Smooth muscle cell (in vitro differentiated cells): ENCODE data around the gene SLK. TPM values are rescaled to one million over a fixed set of nuclear protein-coding genes. Genes with fewer than 3 reads are reported as not detected.
A peak's percentile ranks its signal among the peaks of the same experiment; 100 is the strongest.

Source experiments
- DNase-seq: peaks from one replicate; lab custom pipeline; 2025; ENCODE audit not compliant: unreplicated experiment; lab: John Stamatoyannopoulos, UW
- H2AFZ ChIP-seq: fragments of 200-600 bp; sonication (generic); 2 replicates; pipeline ENCODE4 v1.6.0; 2016; ENCODE audit warnings: antibody characterized with exemption, low read depth, mild to moderate bottlenecking
- H3F3A ChIP-seq: fragments of 200-600 bp; sonication (generic); 2 replicates; pipeline ENCODE4 v1.6.0; 2017; ENCODE audit warnings: antibody characterized with exemption, low read depth
- H3K27ac ChIP-seq: fragments of 200-600 bp; sonication (generic); 2 replicates; pipeline ENCODE4 v1.5.1; 2016; ENCODE audit warnings: low read depth, mild to moderate bottlenecking
- H3K27me3 ChIP-seq: fragments of 200-600 bp; sonication (generic); 2 replicates; pipeline ENCODE4 v1.6.1; 2016; ENCODE audit warnings: low read depth, mild to moderate bottlenecking
- H3K36me3 ChIP-seq: fragments of 200-600 bp; sonication (generic); 2 replicates; pipeline ENCODE4 v1.5.1; 2016; ENCODE audit warnings: low read depth
- H3K4me1 ChIP-seq: fragments of 200-600 bp; sonication (generic); 2 replicates; pipeline ENCODE4 v1.5.1; 2016; ENCODE audit warnings: low read depth
- H3K4me2 ChIP-seq: fragments of 200-600 bp; sonication (generic); 2 replicates; pipeline ENCODE4 v1.6.0; 2016; ENCODE audit warnings: mild to moderate bottlenecking
- H3K4me3 ChIP-seq: fragments of 200-600 bp; sonication (generic); 2 replicates; pipeline ENCODE4 v1.5.1; 2016; ENCODE audit warnings: mild to moderate bottlenecking
- H3K79me2 ChIP-seq: fragments of 200-600 bp; sonication (generic); 2 replicates; pipeline ENCODE4 v1.6.0; 2016; ENCODE audit warnings: low read depth, mild to moderate bottlenecking
- H3K9ac ChIP-seq: fragments of 200-600 bp; sonication (generic); 2 replicates; pipeline ENCODE4 v1.6.0; 2016; ENCODE audit warnings: low read depth
- H3K9me3 ChIP-seq: fragments of 200-600 bp; sonication (generic); replicated peaks from 2 replicates; pipeline ENCODE4 v1.5.1; 2016; ENCODE audit warnings: low read depth
- H4K20me1 ChIP-seq: fragments of 200-600 bp; sonication (generic); 2 replicates; pipeline ENCODE4 v1.6.0; 2016; ENCODE audit warnings: low read depth
- CTCF ChIP-seq: fragments of 200-600 bp; sonication (generic); IDR thresholded peaks from 2 replicates; pipeline ENCODE4 v1.5.1; 2017; ENCODE audit warnings: borderline replicate concordance, mild to moderate bottlenecking, antibody characterized with exemption; ENCODE audit not compliant: insufficient read depth, poor library complexity, severe bottlenecking
- WGBS: methylation state at CpG from one replicate; pipeline ENCODE4 v1.1.7; 2016; ENCODE audit warnings: low lambda C conversion rate; 5-methylcytosine and 5-hydroxymethylcytosine counted together
- polyA plus RNA-seq: library from polyadenylated mRNA; unstranded; fragments of >200 nt; fragmentation: Nextera tagmentation; extraction: Ambion mirVana; gene quantifications from 2 replicates; pipeline ENCODE4 v1.2.1, GENCODE V29; 2016
- total RNA-seq: library from RNA; depleted of rRNA; stranded (reverse); fragments of >200 nt; gene quantifications from 2 replicates; pipeline ENCODE4 v1.2.3, GENCODE V29; 2014

SLK gene
- total RNA-seq = 45.7 and 54.9 TPM in 2 replicates
- polyA plus RNA-seq = 15.5 and 16.9 TPM in 2 replicates

DNA sequence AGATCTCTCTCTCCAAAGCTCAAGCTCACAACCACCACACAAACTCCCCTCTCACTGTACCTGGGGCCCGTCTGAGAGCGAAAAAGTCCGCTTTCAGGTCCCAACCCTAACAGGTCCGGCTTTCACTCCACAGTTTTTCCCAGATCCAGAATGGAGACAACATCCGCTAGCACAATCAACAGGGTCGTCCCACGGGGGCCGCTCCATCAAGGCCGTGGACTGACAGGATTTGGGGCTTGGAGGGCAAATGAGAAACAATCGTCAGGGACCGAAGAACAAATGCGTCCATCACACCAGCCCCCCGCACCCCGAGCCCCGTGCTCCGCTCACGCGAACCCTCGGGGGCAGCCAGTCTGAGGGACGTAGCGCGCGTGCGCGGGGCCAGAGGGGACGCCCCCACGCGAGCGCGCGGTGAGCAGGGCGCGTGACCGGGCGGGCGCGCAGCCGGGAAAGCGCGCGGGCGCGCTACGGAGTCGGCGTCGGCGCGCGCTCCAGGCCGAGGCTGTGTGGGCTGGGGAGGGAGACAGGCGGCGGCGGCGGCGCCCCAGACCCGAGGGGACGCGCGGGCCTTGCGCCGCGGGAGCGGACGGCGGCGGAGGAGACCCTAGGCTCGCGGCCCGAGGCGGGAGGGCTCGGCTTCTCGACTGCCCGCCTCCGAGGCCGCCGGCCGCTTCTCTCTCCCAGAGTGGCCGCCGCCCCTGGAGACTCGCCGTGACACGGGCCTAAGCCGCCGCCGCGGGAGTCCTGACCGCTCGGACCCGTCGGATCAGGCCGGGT lies at the start of gene SLK:
SLK (plus strand) TSS at position 470 of the 777 bp plus-strand sequence. CDS start 606 bp downstream, outside the sequence.
- WGBS = 1% methylated on average over 55 of the region's 92 CpGs
- Histone ChIP-seq H3K4me1 (peaks cover 26% of the 10 kb centered on the region), H3K4me2 (peak within 1 kb of the TSS; percentile 100), H3F3A (no peaks in the 10 kb centered on the region), H4K20me1 (peaks cover 43% of the 10 kb centered on the region), H3K4me3 (peak within 1 kb of the TSS; percentile 94), H3K9ac (peak within 1 kb of the TSS; percentile 94), H3K27me3 (no peaks in the 10 kb centered on the region), H2AFZ (peak within 1 kb of the TSS; percentile 100), H3K79me2 (peaks cover 43% of the 10 kb centered on the region), H3K36me3 (no peaks in the 10 kb centered on the region), H3K27ac (peak within 1 kb of the TSS; percentile 68), H3K9me3 (no peaks in the 10 kb centered on the region)
- peak; percentile 71 for DNase-seq
- TF ChIP-seq CTCF = no peak

- Histone ChIP-seq H3K4me1 (peaks cover 11% of the 10 kb centered on the region), H4K20me1 (no peaks in the 10 kb centered on the region), H3K27me3 (no peaks in the 10 kb centered on the region), H3K4me2 (peak overlapping the region; percentile 82), H3K9me3 (no peaks in the 10 kb centered on the region), H3F3A (no peaks in the 10 kb centered on the region), H2AFZ (peak overlapping the region; percentile 66), H3K9ac (peak overlapping the region; percentile 42), H3K36me3 (no peaks in the 10 kb centered on the region), H3K79me2 (peaks cover 9% of the 10 kb centered on the region), H3K27ac (peak overlapping the region; percentile 53), H3K4me3 (peak overlapping the region; percentile 60)
- WGBS = 8% methylated on average over 29 of the region's 29 CpGs
- no peak for TF ChIP-seq CTCF
- DNase-seq = no peak
Measured at GRCh38 chr10:103917302-103918052, 49.5 kb upstream of the SLK start.

GRCh38 chr10:103918053-103918846 lies 48.7 kb upstream of the SLK start, which contains the start of gene STN1:
STN1 (minus strand) TSS chr10:103918184; CDS start chr10:103917594, 590 bp downstream.
- peak; percentile 13 for TF ChIP-seq CTCF
- peak; percentile 95 for DNase-seq
- peak within 1 kb of the TSS; percentile 60 for H3K4me3 ChIP-seq
- H3K4me1 ChIP-seq = peaks cover 11% of the 10 kb centered on the region
- no peaks in the 10 kb centered on the region for H4K20me1 ChIP-seq
- H3K9me3 ChIP-seq = no peaks in the 10 kb centered on the region
- H3K9ac ChIP-seq = peak within 1 kb of the TSS; percentile 42
- peaks cover 9% of the 10 kb centered on the region for H3K79me2 ChIP-seq
- H3K27ac ChIP-seq = peak within 1 kb of the TSS; percentile 74
- H3K4me2 ChIP-seq = peak within 1 kb of the TSS; percentile 82
- no peaks in the 10 kb centered on the region for H3K27me3 ChIP-seq
- 2% methylated on average over 31 of the region's 53 CpGs for WGBS
- no peaks in the 10 kb centered on the region for H3K36me3 ChIP-seq
- peak within 1 kb of the TSS; percentile 66 for H2AFZ ChIP-seq
- no peaks in the 10 kb centered on the region for H3F3A ChIP-seq
